GM18505 (cell line): ENCODE results near the gene EEF1B2.
A peak's percentile ranks its signal among the peaks of the same experiment; 100 is the strongest.
"Not testable (repeated sequence)": the region's sequence is repeated elsewhere in the genome, so short reads cannot be mapped to it uniquely, and the experiment has no call there.

Experiments
- ATAC-seq: cut with Tn5 transposase; IDR thresholded peaks from one replicate; pipeline ENCODE4 v1.9.1; 2021; ENCODE audit not compliant: unreplicated experiment
- POLR2A ChIP-seq: IDR thresholded peaks from 4 replicates; pipeline ENCODE4 v1.6.1; 2011; ENCODE audit warnings: borderline replicate concordance; ENCODE audit not compliant: insufficient read depth, insufficient read length; ENCODE audit errors: extremely low read depth

EEF1B2 gene

DNA sequence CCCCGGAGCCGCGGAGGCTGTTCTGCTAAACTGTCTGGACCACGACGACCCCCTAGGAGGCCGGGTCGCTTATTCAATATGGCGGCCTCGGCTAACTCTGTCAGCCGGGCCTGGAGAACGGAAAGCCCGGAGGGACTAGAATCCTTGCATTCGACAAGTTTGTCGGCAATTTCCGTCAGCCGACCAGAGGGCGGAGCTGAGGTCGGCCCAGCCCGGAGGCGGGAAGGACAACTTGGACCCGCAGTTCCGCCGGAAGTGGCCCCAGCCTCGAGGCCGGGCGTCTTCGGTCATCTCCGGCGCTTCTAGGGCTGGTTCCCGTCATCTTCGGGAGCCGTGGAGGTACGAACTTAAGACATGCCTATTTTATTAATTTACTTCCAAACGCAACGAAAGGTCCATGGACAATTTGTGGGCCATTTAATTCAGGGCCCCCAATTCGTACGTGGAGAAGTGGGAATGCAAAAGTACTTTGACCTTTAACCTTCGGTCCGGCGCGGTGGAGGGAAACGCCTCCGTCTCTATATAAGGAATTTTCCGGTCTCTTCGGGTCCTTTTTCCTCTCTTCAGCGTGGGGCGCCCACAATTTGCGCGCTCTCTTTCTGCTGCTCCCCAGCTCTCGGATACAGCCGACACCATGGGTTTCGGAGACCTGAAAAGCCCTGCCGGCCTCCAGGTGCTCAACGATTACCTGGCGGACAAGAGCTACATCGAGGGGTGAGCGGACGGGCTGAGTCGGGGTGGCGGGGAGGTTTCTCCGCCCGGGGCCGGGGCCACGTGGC, at the start of gene EEF1B2, which contains the start of gene NDUFS1:
Gene EEF1B2, plus strand, starts transcription at position 550 of the 779 bp plus-strand sequence. Its CDS starts 85 bp downstream, at position 635.
Gene NDUFS1, minus strand, starts transcription at position 99 of the 779 bp plus-strand sequence. CDS start 5,766 bp downstream, outside the sequence.
- peak; percentile 71 for TF ChIP-seq POLR2A
- ATAC-seq: peak; percentile 91

DNA sequence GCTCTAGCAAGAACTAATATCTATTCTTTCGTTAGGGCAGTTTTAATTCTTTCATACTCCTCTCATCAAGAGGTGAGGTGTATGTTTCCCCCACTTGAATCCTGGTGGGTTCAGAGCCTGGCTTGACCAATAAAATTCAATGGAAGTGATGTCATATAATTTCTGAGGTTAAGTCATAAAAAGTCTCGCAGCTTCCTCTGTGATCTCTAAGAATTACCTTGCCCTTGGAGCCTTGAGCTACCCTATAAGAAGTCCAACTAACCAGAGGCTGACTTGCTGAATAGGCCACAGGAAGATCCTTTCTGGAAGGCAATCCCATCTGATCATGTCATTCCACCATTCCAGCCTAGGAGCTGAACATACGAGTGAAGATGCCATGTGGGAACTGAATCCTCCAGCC, 47.6 kb upstream of the EEF1B2 start:
- ATAC-seq: no peak
- no peak for TF ChIP-seq POLR2A

DNA sequence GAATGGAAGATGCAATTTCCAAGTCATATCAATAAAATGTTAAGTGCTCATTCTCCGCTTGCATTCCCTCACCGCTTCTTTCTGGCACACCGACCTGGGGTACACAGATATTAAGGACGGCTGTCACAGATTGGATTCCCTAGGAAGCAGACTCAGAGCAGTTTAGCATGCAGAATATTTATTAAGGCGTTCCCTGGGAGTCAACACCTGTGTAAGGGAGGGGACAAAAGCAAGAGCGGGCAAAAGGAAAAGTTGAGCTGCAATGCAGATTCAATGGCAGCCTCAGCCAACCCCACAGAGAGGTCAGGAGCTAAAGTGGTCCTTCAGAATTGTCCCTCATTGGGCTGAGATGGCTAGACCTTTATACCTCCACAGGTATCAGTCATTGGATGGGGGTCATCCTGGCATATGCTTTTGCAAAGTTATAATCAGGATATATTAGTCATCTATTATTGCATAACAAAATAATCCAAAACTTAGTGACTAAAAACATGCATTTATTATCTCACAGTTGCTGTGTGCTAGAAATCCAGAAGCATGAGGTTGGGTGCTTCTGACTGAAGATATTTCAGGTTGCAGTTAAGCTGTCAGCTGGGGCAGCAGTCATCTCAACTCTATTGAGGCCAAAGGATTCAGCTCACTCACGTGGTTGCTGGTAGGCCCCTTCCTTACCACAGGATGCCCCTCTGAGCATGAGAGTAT, 46.7 kb upstream of the EEF1B2 start:
- no peak for ATAC-seq
- TF ChIP-seq POLR2A: no peak

DNA sequence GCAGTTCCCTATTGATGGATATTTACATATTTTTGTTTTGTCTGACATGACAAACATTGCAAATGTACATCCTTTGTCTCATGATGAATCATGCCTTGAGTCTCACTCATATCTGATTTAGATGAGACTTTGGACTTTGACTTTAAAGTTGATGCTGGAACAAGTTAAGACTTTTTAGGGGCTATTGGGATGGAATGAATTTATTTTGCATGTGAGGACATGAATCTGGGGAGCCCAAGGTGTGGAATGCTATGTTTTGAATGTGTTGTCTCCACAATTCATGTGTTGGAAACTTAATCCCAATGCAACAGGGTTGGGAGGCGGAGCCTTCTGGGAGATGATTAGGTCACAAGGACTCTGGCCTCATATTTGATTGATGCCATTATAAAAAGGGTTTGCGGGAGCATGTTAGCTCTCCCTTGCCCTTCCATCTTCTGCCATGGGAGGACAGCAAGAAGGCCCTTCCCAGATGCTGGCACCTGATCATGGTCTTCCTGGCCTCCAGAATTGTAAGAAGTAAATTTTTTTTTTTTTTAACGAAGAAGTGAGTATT, 44.6 kb upstream of the EEF1B2 start:
- no peak for TF ChIP-seq POLR2A
- no peak for ATAC-seq

DNA sequence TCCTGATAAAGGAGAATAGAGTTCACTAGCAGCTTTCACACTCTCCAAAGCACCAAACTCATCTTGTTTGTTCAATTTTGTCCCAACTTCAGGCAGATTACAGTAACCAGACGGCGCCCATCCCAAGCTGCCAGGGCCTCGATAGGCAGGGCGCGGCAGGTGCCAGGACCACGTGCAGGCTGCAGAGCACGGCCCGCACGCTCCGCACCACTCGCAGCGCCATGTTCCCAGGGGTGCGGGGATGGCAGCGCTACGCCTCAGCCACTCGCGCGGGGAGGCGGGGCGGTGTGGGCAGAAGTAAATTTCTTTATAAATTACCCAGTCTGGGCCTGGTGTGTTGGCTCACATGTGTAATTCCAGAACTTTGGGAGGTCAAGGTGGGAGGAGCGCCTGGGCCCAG, 43.4 kb upstream of the EEF1B2 start:
- no peak for ATAC-seq
- TF ChIP-seq POLR2A: no peak

DNA sequence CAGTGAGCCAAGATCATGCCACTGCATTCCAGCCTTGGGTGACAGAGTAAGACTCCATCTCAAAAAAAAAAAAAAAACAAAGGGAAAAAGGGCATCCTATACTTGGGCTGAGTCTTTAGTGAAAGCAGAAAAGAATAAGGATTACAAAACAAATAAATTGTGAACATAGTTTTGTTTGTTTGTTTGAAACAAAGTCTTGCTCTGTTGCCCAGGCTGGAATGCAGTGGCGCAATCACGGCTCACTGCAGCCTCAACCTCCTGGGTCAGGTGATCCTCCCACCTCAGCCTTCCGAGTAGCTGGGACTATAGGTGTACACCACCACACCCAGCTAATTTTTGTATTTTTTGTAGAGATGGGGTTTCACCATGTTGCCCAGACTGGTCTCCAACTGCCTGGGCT, 37.1 kb upstream of the EEF1B2 start:
- not testable (repeated sequence) for ATAC-seq

DNA sequence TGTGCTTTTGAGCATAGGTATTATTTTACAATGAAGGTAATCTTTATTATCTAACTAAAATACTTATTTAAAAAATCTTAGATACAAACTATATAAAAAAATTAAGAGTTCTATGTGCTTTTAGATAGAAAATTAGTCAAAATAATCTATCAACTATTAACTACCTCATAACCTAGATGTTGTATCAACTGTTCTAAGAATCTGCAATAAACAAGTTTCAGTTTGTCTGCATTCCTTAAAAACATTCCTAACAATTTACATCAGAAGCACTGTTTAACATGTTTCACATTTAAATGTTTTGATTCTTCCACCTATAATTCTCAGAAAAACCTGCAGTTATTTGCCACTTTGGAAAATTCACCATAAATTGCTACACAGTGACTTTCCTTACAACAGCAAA, 33.8 kb upstream of the EEF1B2 start:
- no peak for ATAC-seq
- TF ChIP-seq POLR2A: no peak

DNA sequence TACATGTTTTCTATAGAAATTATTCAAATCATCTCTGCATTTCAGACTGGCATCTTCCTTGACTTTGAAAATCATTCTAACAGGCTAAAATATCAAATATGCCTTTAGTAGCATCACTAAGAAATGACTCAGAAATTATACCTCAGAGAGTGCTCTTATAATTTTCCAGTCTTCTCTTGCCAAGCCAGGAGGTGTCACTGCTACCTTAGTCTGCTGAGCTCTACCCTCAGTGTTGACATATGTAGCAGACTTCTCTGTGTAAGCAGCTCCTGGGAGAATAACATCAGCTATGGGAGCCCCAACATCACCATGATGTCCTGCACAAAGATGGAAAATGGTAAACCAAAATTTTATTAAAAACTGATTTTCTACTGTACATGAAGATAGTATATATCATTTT, 32.0 kb upstream of the EEF1B2 start:
- no peak for TF ChIP-seq POLR2A
- no peak for ATAC-seq

DNA sequence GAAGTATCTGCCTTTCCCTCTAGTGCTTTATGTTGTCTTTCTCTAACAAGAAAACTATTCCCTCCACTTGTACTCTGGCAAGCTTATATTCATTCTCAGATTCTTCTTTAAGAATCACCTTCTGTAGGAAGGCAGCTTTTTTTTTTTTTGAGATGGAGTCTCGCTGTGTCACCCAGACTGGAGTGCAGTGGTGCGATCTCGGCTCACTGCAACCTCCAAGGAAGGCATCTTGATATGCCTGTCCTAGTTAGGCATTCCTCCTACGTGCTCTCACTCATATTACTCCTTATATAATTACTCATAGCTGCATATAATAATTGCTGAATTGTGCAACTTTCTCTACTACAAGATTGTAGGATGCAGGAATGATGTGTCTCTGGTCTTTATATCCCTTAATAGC, 16.2 kb upstream of the EEF1B2 start:
- TF ChIP-seq POLR2A: no peak
- no peak for ATAC-seq

DNA sequence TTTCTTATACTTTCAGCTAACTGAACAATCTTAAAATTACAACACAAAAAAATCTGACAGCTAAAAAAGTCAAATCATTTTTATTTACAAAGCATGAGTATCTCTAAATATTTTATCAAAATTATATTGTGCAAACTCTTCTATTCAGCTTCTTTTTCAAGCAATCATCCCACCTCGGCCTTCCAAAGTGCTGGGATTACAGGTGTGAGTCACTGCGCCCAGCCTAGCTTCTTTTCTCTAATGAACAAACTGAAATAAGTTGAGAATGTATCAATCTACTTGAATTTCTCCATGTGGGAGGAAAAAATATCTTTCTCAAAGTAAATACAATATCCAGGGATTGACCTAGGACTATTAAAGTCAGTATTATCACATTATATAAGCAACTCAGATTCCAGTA, 15.3 kb upstream of the EEF1B2 start:
- ATAC-seq: no peak
- no peak for TF ChIP-seq POLR2A

DNA sequence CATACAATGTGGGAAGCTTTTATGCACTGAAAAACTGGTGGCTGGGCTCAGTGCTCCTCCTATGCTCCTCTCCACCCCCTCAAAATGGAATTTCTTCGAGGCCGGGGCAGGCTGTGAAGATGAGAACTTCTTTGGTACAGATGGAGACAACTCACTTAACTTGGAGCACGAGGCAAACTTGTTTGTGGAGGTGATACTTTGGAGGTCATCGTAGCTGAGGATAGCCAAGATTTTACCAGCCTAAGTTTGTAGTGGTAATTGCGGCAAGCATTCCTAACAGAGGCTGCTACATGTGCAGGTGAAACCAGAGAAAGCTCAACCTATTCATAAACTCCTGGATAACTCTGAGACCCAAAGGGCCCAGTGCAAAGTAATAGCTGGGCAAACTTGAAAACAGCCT, 14.0 kb upstream of the EEF1B2 start:
- no peak for TF ChIP-seq POLR2A
- no peak for ATAC-seq

DNA sequence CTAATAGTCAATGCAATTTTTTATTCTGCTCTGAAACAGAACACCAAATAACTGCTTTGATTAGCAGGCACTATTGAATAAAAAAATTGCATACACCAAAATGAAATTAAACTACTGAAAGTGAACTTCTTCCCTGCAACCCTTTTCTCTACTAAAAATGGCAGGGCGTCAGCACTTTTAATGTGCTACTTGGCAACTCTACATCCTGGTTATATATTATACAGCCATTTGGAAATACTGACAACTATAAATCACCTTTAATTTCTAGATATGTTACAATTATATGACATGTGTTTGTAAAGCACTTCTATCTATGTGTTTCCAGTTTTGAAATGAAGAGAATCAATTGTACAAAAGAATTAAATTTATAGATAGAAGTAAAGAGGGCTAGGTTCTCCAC, 10.4 kb upstream of the EEF1B2 start:
- no peak for ATAC-seq
- no peak for TF ChIP-seq POLR2A

DNA sequence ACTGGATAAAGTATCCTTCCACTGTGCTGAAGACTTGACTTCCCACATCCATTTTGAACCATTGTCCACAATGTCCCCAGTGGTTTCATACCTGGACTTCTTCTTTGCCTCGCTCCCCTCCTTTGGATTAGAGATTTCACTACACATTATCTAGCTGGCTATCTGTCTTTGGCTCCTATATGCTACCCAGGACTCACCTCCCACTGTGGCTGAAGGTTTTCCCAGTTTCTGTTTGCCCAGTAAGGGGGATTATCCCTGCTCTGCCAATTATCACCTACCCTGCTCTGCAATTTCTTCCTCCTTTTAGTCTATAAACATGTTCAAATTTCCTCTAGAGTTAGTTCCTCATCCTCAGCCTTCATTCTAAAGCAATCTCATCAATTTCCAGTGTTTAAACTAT, 9.5 kb upstream of the EEF1B2 start:
- no peak for ATAC-seq
- no peak for TF ChIP-seq POLR2A

DNA sequence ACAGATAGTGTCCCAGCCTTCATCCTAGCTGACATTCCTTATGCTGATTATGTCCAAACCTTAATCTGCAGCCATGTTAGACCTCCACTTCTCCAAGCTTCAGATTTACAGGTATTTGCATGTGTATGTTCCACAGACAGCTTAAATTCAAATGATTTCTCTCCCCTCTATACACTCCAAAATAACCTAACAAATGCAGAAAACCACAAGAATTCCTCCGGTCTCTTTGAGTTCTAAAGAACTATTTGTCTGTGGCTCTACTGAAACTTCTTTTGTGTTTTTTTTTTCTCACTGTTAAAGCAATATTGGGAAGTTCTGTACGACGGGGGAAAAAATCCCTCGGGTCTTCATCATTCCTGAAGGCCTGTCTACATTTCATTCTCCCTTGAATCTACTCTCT, 9.1 kb upstream of the EEF1B2 start:
- no peak for ATAC-seq
- TF ChIP-seq POLR2A: no peak
